ENCODE data around the gene ELP5.

ELP5 gene

GRCh38 chr17:7224110-7224509 is 27.9 kb upstream of the ELP5 start:
- H3K4me1 ChIP-seq (ENCODE audit: insufficient read depth, low read length, severe bottlenecking), result peaks cover 12% of the 10 kb centered on the region
- no peaks in the 10 kb centered on the region; the same call in 1 of the 2 replicates for H3F3A ChIP-seq (ENCODE audit: insufficient read depth, low read length)
- H4K20me1 ChIP-seq (ENCODE audit: insufficient read depth, low read length), result no peaks in the 10 kb centered on the region
- peaks cover 77% of the 10 kb centered on the region for H3K36me3 ChIP-seq (ENCODE audit: insufficient read depth, low read length)
- H3K9me2 ChIP-seq (ENCODE audit: low read depth, low read length), result no peaks in the 10 kb centered on the region
- TF ChIP-seq CTCF (IDR thresholded peaks at IDR 0.05; ENCODE audit: low read length) (no peak), EZH2 (IDR thresholded peaks at IDR 0.05; ENCODE audit: borderline replicate concordance, low read length) (no peak)
- H3K4me2 ChIP-seq (ENCODE audit: low read length), result no peak overlapping the region
- H3K4me3 ChIP-seq (ENCODE audit: low read depth, low read length, poor library complexity, severe bottlenecking), result no peak overlapping the region
- no peak overlapping the region for H2AFZ ChIP-seq (ENCODE audit: low read length)
- H3K27me3 ChIP-seq (ENCODE audit: insufficient read depth, low read length), result no peaks in the 10 kb centered on the region
- H3K79me2 ChIP-seq (ENCODE audit: insufficient read depth, low read length), result no peaks in the 10 kb centered on the region
- H3K27ac ChIP-seq (ENCODE audit: low read depth, low read length, poor library complexity, severe bottlenecking), result no peak overlapping the region
- H3K9ac ChIP-seq (ENCODE audit: low read length), result no peak overlapping the region
- H3K9me3 ChIP-seq (ENCODE audit: low read length), result no peaks in the 10 kb centered on the region

GRCh38 chr17:7224661-7225111 is 27.3 kb upstream of the ELP5 start:
- H3K79me2 ChIP-seq (ENCODE audit: insufficient read depth, low read length), result no peaks in the 10 kb centered on the region
- no peaks in the 10 kb centered on the region for H3K9me2 ChIP-seq (ENCODE audit: low read depth, low read length)
- no peak overlapping the region for H2AFZ ChIP-seq (ENCODE audit: low read length)
- TF ChIP-seq EZH2 (IDR thresholded peaks at IDR 0.05; ENCODE audit: borderline replicate concordance, low read length), result no peak
- TF ChIP-seq CTCF (IDR thresholded peaks at IDR 0.05; ENCODE audit: low read length), result no peak
- no peaks in the 10 kb centered on the region; the same call in 1 of the 2 replicates for H3F3A ChIP-seq (ENCODE audit: insufficient read depth, low read length)
- H3K27me3 ChIP-seq (ENCODE audit: insufficient read depth, low read length), result no peaks in the 10 kb centered on the region
- peaks cover 7% of the 10 kb centered on the region for H3K4me1 ChIP-seq (ENCODE audit: insufficient read depth, low read length, severe bottlenecking)
- H3K36me3 ChIP-seq (ENCODE audit: insufficient read depth, low read length), result peaks cover 83% of the 10 kb centered on the region
- H3K9me3 ChIP-seq (ENCODE audit: low read length), result no peaks in the 10 kb centered on the region
- no peak overlapping the region for H3K27ac ChIP-seq (ENCODE audit: low read depth, low read length, poor library complexity, severe bottlenecking)
- no peak overlapping the region for H3K4me3 ChIP-seq (ENCODE audit: low read depth, low read length, poor library complexity, severe bottlenecking)
- H4K20me1 ChIP-seq (ENCODE audit: insufficient read depth, low read length), result no peaks in the 10 kb centered on the region
- H3K9ac ChIP-seq (ENCODE audit: low read length), result no peak overlapping the region
- no peak overlapping the region for H3K4me2 ChIP-seq (ENCODE audit: low read length)

- H3K9me2 ChIP-seq (ENCODE audit: low read depth, low read length), result no peaks in the 10 kb centered on the region
- H3F3A ChIP-seq (ENCODE audit: insufficient read depth, low read length), result no peaks in the 10 kb centered on the region; the same call in 1 of the 2 replicates
- H3K27ac ChIP-seq (ENCODE audit: low read depth, low read length, poor library complexity, severe bottlenecking), result no peak overlapping the region
- H3K4me1 ChIP-seq (ENCODE audit: insufficient read depth, low read length, severe bottlenecking), result peaks cover under 1% of the 10 kb centered on the region
- TF ChIP-seq CTCF (IDR thresholded peaks at IDR 0.05; ENCODE audit: low read length) (no peak), EZH2 (IDR thresholded peaks at IDR 0.05; ENCODE audit: borderline replicate concordance, low read length) (no peak)
- H3K27me3 ChIP-seq (ENCODE audit: insufficient read depth, low read length), result no peaks in the 10 kb centered on the region
- H3K9me3 ChIP-seq (ENCODE audit: low read length), result no peaks in the 10 kb centered on the region
- H3K9ac ChIP-seq (ENCODE audit: low read length), result no peak overlapping the region
- H2AFZ ChIP-seq (ENCODE audit: low read length), result no peak overlapping the region
- H3K79me2 ChIP-seq (ENCODE audit: insufficient read depth, low read length), result no peaks in the 10 kb centered on the region
- no peaks in the 10 kb centered on the region for H4K20me1 ChIP-seq (ENCODE audit: insufficient read depth, low read length)
- no peak overlapping the region for H3K4me3 ChIP-seq (ENCODE audit: low read depth, low read length, poor library complexity, severe bottlenecking)
- peaks cover 94% of the 10 kb centered on the region for H3K36me3 ChIP-seq (ENCODE audit: insufficient read depth, low read length)
- no peak overlapping the region for H3K4me2 ChIP-seq (ENCODE audit: low read length)
These were observed 26.2 kb upstream of the ELP5 start for GRCh38 chr17:7225711-7226331.
